ENCODE results near the gene SLC24A4. TPM values are rescaled to one million over a fixed set of nuclear protein-coding genes. Genes with fewer than 3 reads are reported as not detected.

Gene SLC24A4
- total RNA-seq, 4 donors from 2014 or later: 0.35 to 0.49 TPM; not detected in 2

DNA sequence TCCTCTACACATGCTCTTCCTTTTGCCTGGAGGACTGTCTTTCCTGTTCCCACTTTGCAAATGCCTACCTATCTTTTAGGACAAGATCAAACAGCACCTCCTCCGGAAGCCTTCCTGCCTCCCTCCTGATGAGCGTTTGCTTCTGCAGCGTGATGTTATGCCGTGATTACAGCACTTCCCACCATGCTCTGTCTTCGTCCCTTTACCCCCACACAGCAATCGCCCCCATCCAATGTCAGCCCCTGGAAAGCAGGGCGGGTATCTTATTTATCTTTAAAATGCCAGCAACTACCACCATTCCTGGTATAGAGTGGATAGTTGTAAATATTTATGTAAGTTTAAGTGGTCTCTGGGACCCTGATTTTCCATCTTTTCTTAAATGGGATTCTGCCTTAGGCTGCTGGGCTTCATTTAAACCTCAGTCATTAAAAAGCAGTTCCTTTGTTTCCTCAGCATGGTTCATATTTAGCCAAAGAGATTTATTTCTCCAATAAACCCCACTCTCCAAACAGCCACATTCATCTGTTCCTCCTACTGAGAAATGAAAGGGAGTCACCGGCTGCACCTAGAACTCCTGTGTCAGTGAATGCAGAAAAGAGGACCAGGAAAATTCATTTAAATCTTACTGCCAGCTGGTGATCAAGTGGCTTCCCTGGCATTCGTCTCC lies 33.8 kb upstream of the SLC24A4 start:
- Histone ChIP-seq H3K27ac (no peak overlapping the region), H3K9me3 (no peaks in the 10 kb centered on the region), H3K4me1 (no peaks in the 10 kb centered on the region), H3K4me3 (no peak overlapping the region), H3K27me3 (no peaks in the 10 kb centered on the region), H3K36me3 (no peaks in the 10 kb centered on the region)
- intact Hi-C loops (cut with DNase I; ENCODE audit: low total_unique reads): no loop called here
- TF ChIP-seq, protein P1, sequence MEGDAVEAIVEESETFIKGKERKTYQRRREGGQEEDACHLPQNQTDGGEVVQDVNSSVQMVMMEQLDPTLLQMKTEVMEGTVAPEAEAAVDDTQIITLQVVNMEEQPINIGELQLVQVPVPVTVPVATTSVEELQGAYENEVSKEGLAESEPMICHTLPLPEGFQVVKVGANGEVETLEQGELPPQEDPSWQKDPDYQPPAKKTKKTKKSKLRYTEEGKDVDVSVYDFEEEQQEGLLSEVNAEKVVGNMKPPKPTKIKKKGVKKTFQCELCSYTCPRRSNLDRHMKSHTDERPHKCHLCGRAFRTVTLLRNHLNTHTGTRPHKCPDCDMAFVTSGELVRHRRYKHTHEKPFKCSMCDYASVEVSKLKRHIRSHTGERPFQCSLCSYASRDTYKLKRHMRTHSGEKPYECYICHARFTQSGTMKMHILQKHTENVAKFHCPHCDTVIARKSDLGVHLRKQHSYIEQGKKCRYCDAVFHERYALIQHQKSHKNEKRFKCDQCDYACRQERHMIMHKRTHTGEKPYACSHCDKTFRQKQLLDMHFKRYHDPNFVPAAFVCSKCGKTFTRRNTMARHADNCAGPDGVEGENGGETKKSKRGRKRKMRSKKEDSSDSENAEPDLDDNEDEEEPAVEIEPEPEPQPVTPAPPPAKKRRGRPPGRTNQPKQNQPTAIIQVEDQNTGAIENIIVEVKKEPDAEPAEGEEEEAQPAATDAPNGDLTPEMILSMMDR (IDR thresholded peaks at IDR 0.05): no peak
- no peak for TF ChIP-seq POLR2A (IDR thresholded peaks at IDR 0.05)
- DNase-seq: no peak

DNA sequence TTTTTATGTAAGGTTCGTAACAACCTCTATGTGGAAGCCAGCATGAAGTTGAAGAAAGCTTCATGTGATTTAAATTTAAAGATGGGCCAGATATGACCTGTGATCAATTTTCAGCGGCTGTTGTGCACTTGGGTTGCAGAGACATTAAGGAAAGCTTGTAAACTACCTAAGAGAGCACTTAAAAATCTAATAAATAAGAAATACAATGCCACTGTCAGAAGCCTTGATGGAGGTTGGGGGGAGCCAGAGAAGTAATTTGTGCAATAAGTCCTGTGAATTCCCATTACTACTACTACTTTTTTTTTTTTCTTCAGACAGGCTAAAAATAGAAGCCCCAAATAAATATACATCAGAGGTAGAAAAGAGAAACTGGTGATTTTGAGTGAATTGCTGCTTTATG lies 30.3 kb upstream of the SLC24A4 start:
- Histone ChIP-seq H3K27me3 (no peaks in the 10 kb centered on the region), H3K4me3 (no peak overlapping the region), H3K36me3 (no peaks in the 10 kb centered on the region), H3K9me3 (no peaks in the 10 kb centered on the region), H3K4me1 (no peaks in the 10 kb centered on the region), H3K27ac (no peak overlapping the region)
- TF ChIP-seq, protein P1 (IDR thresholded peaks at IDR 0.05): no peak
- TF ChIP-seq POLR2A (IDR thresholded peaks at IDR 0.05): no peak
- intact Hi-C loops (cut with DNase I; ENCODE audit: low total_unique reads): no loop called here
- DNase-seq: no peak

DNA sequence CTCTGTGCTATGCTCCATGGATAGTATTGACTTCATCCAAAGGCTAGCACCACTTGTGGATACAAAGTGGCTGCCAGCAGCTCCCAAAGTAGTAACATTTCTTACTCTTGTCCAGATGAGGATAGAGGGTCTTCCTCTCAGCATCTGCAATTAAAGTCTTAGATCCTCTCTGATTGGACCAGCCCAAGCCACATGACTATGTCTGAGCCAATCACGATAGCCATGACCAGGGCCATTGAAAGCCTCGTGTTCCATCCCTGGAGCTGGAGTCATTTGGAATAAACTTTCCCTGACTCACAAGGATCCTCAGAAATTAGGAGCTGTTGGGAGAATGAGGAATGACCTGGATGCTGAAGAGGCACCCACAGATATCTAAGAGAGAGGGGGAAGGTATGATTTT lies 28.5 kb upstream of the SLC24A4 start:
- Histone ChIP-seq H3K27ac (no peak overlapping the region), H3K4me3 (no peak overlapping the region), H3K27me3 (peaks cover 0 to 5% of the 10 kb centered on the region in 2 donors), H3K9me3 (no peaks in the 10 kb centered on the region), H3K4me1 (no peaks in the 10 kb centered on the region), H3K36me3 (no peaks in the 10 kb centered on the region)
- no peak for DNase-seq
- TF ChIP-seq, protein P1 (IDR thresholded peaks at IDR 0.05): no peak
- no peak for TF ChIP-seq POLR2A (IDR thresholded peaks at IDR 0.05)
- intact Hi-C loops (cut with DNase I; ENCODE audit: low total_unique reads): no loop called here

DNA sequence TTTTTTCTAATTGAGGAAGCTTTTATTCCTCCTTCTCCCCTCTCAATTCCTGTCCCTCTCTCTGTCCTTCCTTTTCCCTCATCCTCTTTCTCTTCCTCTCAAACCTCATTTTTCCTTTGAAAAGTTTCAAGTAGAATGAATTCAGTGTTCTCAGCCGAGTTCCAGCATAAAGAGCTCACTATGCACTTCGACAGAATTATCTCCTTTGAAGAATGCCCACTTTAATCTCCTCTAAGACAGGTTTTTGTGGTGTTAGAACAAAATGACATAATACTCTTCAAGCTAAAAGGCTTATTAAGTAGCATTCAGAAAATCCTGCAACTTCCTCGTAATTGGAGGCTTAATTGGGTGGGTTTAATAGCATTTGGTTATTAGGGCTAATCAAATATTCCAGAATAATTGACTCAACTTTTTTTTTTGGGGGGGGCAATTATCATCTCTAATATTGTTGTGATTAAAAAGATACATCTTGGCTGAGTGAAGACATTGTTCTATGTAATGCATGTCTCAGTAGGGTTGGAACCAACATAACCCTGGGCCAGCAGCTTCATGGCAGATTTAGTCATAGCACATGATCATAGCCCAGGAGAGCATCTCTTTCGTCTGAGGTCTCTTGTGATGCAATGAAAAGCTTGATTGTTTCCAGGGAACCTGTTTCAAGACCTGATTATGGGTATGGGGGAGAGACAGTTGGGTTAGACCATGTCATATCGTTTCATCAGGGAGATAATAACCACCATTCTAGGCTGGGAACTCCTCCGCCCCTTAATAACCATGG lies 25.0 kb upstream of the SLC24A4 start:
- H3K9me3 ChIP-seq: no peaks in the 10 kb centered on the region
- H3K27me3 ChIP-seq: peaks cover 0 to 5% of the 10 kb centered on the region in 2 donors
- no peak for TF ChIP-seq POLR2A (IDR thresholded peaks at IDR 0.05)
- TF ChIP-seq, protein P1 (IDR thresholded peaks at IDR 0.05): no peak
- H3K4me1 ChIP-seq: no peaks in the 10 kb centered on the region
- no peak overlapping the region for H3K27ac ChIP-seq
- H3K36me3 ChIP-seq: no peaks in the 10 kb centered on the region
- no peak overlapping the region for H3K4me3 ChIP-seq
- intact Hi-C loops (cut with DNase I; ENCODE audit: low total_unique reads): no loop called here
- no peak for DNase-seq

DNA sequence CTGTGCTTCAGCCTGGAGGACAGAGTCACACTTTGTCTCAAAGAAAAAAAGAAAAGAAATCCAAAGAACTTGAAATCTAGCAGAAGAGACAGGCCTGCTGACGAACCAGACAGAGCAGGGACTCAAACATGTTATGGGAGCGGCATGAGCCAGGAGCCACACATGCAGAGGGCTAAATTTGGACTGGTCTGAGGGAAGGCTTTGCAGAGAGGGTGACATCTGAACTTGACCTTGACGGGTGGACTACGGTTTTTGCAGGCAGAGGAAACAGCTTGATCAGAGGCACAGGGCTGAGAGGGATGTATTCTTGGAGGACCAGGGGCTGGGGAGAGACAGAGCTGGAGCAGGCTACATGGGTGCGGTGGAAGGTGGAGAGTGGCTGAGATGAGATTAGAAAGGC lies 20.5 kb upstream of the SLC24A4 start:
- intact Hi-C loops (cut with DNase I; ENCODE audit: low total_unique reads): no loop called here
- no peak for DNase-seq
- no peak overlapping the region for H3K27ac ChIP-seq
- H3K27me3 ChIP-seq: peaks cover 0 to 5% of the 10 kb centered on the region in 2 donors
- no peaks in the 10 kb centered on the region for H3K9me3 ChIP-seq
- H3K4me3 ChIP-seq: no peak overlapping the region
- H3K4me1 ChIP-seq: no peaks in the 10 kb centered on the region
- TF ChIP-seq, protein P1 (IDR thresholded peaks at IDR 0.05): no peak
- TF ChIP-seq POLR2A (IDR thresholded peaks at IDR 0.05): no peak
- H3K36me3 ChIP-seq: no peaks in the 10 kb centered on the region

Measured in uterus (tissue), 4 donors.